HG03342 (cell line): ENCODE data around the gene TTR.

Source experiments
- ATAC-seq: cut with Tn5 transposase; IDR thresholded peaks from one replicate; pipeline ENCODE4 v1.9.1; 2021; ENCODE audit warnings: mild to moderate bottlenecking, moderate library complexity; ENCODE audit not compliant: unreplicated experiment

The TTR gene

GRCh38 chr18:31591628-31592027, at the start of gene TTR:
Gene TTR (plus strand): TSS chr18:31591877. CDS start chr18:31591903, 26 bp downstream.
- no peak for ATAC-seq

- no peak for ATAC-seq
Observed at GRCh38 chr18:31546476-31546875, 45.2 kb upstream of the TTR start.

- ATAC-seq, result no peak
Observed at GRCh38 chr18:31548853-31549252, 42.8 kb upstream of the TTR start.

DNA sequence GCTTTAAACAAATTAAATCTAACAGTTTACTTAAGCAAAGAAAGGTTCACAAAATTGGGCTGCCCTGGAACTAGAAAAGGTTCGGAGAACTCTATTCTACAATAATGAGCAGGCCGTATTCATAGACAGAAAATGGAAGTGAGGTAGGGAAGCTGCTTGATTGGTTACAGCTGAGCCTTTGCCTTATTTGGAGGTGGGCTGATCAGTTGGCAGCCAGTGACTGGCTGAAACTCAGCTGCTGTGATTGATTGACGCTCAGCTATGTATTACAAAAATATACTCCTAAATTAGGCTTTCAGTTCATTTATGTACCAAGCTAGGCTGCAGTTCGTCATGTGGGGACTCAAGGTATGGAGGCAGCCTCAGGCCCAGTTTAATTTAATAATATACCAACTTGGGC, 42.3 kb upstream of the TTR start:
- no peak for ATAC-seq

DNA sequence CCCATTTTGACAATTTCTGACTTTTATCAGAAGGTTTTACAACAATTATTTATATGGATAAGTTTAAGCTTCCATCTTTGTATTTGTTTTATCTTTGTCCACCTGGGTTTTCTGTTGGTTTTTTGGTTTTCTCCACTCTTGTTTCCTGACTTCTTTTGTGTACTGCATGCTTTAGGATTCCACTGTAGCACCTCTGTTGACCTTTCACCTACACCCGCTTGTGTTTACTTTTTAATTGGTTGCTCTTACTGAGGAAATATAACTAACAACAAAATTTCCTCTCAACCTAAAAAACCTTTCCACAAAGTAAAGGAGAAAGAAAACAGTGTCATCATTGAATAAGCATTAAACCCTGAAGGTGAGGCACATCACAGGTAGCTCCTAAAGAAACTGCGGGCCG, 39.8 kb upstream of the TTR start:
- ATAC-seq, result no peak

- no peak for ATAC-seq
Observed at GRCh38 chr18:31553800-31554199, 37.9 kb upstream of the TTR start.

GRCh38 chr18:31554776-31555175, 36.9 kb upstream of the TTR start:
- no peak for ATAC-seq

- ATAC-seq, result peak; percentile 79
Observed at GRCh38 chr18:31555971-31556747, 35.5 kb upstream of the TTR start.

GRCh38 chr18:31557446-31557845, 34.2 kb upstream of the TTR start:
- no peak for ATAC-seq

- ATAC-seq, result no peak
Observed at GRCh38 chr18:31558567-31558966, 33.1 kb upstream of the TTR start.

- no peak for ATAC-seq
Observed at GRCh38 chr18:31562726-31563125, 29.0 kb upstream of the TTR start.

DNA sequence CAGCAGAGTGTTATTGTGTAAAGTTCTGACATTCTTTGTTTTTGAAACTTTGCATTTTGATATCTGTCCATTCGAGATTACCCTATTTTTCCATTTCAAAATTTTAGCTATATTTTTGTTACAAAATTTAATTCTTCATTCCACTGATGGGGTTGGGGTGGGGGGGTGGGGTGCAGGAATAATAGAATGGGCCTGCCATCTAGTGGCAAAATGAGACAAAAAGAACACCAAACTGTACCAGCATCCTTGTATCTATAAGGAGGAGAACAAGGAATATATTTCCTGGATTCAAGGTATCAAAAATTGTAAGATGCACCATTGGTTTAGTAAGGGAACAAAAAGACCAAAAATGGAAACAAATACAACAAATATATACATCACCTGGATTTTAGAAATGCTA, 27.9 kb upstream of the TTR start:
- ATAC-seq, result no peak

GRCh38 chr18:31565345-31565744, 26.3 kb upstream of the TTR start:
- no peak for ATAC-seq

DNA sequence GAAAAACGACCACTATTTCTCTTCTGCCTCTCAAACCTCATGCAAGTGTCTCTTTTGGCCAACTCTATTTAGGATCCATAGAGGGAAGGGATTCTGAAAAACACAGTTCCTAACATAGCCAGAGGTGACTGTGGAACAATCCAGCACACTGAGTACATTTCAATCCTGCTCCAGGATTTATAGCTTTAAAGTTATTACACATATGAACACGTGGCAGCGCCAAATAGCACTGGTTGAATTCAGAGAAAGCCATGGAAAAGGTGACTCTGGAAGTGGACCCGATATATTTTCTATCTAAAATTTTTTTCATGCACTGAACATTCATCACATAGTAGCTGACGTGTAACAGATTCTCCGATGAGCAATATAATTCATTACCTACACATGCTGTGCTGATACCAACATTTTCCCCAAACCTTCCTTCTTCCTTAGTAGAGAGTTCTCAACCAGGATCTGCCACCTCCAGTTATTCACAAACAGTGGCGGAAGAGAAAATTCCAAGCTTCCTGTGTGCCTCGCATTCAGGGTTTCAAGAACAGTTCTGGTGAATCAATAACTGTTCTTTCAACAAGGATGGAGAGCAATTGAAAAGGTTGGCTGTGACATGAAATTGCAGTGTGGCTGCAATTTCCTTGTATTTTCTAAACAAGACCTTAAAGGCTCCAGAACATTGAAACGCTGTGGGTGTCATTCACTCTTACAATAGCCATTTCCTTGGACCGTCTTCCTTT, 25.7 kb upstream of the TTR start:
- no peak for ATAC-seq

DNA sequence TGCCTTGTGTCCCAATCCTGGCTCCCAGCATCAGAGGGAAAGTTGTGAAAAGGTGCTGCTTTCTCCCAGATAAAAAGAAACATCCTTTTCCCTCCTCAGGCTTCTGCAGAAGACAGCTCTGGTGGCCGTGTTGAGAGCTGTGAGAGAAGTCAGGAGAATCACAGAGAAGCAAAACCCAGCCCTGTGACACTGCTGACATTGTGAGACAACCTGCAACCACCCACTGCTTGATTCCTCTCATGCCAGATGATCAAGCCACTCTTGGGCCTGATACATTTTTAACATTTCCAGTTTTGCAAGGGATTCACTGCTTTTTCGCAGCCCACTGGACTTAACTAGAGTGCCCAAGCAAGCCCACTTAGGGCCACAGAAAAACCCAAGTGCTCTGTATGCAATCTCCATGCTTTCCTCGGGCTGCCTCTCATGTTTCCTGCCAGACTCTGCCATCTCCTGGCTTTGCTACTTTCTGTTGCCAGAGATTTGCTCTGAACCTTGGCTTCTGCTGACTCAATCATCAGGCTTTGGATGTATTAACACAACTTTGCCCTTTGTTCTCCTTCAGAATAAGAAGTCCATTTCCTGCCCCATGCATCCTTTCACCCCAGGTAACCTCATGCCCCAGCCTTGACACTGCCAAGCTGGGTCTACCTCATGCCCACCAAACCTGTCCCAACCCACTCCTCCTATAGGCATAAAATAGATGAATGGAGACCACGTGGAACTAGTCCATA, 24.9 kb upstream of the TTR start:
- no peak for ATAC-seq

- no peak for ATAC-seq
Observed at GRCh38 chr18:31572368-31572767, 19.3 kb upstream of the TTR start.

- ATAC-seq, result no peak
Observed at GRCh38 chr18:31573051-31573450, 18.6 kb upstream of the TTR start.

- no peak for ATAC-seq
Observed at GRCh38 chr18:31574359-31574758, 17.3 kb upstream of the TTR start.

- no peak for ATAC-seq
Observed at GRCh38 chr18:31575515-31576257, 16.0 kb upstream of the TTR start.

DNA sequence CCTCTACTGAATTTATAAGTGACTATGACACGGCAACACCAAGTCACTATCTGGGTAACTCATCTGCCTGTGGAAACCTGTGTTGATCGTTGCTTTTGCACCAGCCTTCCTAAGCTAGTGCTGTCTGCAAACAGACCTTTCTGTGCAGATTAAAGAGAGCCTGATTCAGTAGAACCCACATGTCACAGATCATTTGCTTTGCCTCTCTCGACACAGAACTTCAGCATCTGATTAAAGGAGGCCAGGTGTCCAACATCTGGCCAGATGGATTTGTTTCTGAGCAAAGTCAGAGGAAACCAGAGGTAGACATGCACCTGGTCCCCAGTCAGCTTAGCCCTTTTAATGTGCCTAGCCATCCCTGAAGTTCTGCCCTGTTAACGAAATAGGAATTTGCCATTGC, 15.0 kb upstream of the TTR start:
- ATAC-seq, result no peak

DNA sequence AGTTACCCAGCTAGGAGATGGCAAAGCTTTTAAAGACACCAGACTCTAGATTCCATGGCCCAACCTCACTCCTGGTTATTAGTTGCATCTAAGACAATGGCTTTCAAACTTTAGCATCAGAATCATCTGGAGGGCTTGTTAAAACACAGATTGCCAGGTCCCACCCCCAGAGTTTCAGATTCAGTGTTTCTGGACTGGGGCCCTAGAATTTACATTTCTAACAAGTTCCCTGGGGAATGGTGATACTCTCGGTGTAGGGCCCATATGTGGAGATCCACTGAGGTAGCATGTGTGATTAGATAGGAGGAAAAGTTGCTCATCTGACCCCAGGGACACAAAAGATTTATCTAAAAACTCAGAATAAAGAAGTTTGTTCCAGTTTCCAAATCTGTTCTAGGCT, 14.5 kb upstream of the TTR start:
- no peak for ATAC-seq
